ENCODE measurements around the gene TPPP3.

The TPPP3 gene

GRCh38 chr16:67425580-67425979 is 32.3 kb upstream of the TPPP3 start:
- no peak overlapping the region for H3K27ac ChIP-seq

GRCh38 chr16:67425061-67425460 is 31.8 kb upstream of the TPPP3 start:
- TF ChIP-seq CTCF (IDR thresholded peaks at IDR 0.05) (0 out of 2 replicates have a peak, but pooled peaks have one; percentile 5), ZFX (IDR thresholded peaks at IDR 0.05; ENCODE audit: borderline replicate concordance) (no peak)
- no peak overlapping the region for H3K27ac ChIP-seq

More at GRCh38 chr16:67425580-67425979, 32.3 kb upstream of the TPPP3 start:
- TF ChIP-seq ZFX (IDR thresholded peaks at IDR 0.05; ENCODE audit: borderline replicate concordance) (no peak), CTCF (IDR thresholded peaks at IDR 0.05) (no peak)

GRCh38 chr16:67424261-67424615 is 30.9 kb upstream of the TPPP3 start:
- no peak overlapping the region for H3K27ac ChIP-seq
- TF ChIP-seq ZFX (IDR thresholded peaks at IDR 0.05; ENCODE audit: borderline replicate concordance) = no peak
- TF ChIP-seq CTCF (IDR thresholded peaks at IDR 0.05) = no peak

- no peak overlapping the region for H3K27ac ChIP-seq
- TF ChIP-seq ZFX (IDR thresholded peaks at IDR 0.05; ENCODE audit: borderline replicate concordance) (no peak), CTCF (IDR thresholded peaks at IDR 0.05) (no peak)
These were observed 30.4 kb upstream of the TPPP3 start for GRCh38 chr16:67423611-67424260.

GRCh38 chr16:67423015-67423414 is 29.7 kb upstream of the TPPP3 start:
- no peak overlapping the region for H3K27ac ChIP-seq
- TF ChIP-seq ZFX (IDR thresholded peaks at IDR 0.05; ENCODE audit: borderline replicate concordance) (no peak), CTCF (IDR thresholded peaks at IDR 0.05) (no peak)

GRCh38 chr16:67421030-67421429 is 27.7 kb upstream of the TPPP3 start:
- no peak for TF ChIP-seq ZFX (IDR thresholded peaks at IDR 0.05; ENCODE audit: borderline replicate concordance)
- no peak for TF ChIP-seq CTCF (IDR thresholded peaks at IDR 0.05)
- no peak overlapping the region for H3K27ac ChIP-seq

- no peak for TF ChIP-seq CTCF (IDR thresholded peaks at IDR 0.05)
- no peak for TF ChIP-seq ZFX (IDR thresholded peaks at IDR 0.05; ENCODE audit: borderline replicate concordance)
- no peak overlapping the region for H3K27ac ChIP-seq
These were observed 26.6 kb upstream of the TPPP3 start for GRCh38 chr16:67419931-67420330.
